SH-SY5Y (cell line): ENCODE results near the gene MEIS3.

Experiments
- GATA2 ChIP-seq: IDR thresholded peaks from 2 replicates; pipeline ENCODE4 v1.6.1; 2011; ENCODE audit warnings: mild to moderate bottlenecking, low read depth, low read length
- GATA3 ChIP-seq: IDR thresholded peaks from 2 replicates; pipeline ENCODE4 v1.6.1; 2011; ENCODE audit warnings: low read depth, mild to moderate bottlenecking, low read length, moderate library complexity

DNA sequence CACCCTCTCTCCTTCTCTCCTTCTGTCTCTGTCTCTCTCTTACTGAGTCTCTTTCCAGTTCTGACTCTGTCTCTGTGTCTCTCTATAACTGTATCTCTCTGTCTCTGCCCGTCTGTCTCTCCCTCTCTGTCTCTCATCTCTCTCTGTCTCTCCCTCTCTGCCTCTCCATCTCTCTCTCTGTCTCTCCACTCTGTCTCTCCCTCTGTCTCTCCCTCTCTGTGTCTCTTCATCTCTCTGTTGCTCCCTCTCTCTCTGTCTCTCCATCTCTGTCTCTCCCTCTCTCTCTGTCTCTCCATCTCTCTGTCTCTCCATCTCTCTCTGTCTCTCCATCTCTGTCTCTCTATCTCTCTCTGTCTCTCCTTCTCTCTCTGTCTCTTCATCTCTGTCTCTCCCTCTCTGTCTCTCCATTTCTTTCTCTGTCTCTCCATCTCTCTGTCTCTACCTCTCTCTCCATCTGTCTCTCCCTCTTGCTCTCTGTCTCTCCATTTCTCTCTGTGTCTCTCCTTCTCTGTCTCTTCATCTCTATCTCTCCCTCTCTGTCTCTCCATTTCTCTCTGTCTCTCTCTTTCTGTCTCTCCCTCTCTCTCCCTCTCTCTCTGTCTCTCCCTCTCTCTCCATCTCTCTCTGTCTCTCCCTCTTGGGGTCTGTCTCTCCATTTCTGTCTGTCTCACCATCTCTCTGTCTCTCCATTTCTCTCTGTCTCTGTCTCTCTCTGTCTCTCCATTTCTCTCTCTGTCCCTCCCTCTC lies 3.3 kb upstream of the MEIS3 start:
- TF ChIP-seq GATA3 (no peak), GATA2 (no peak)
